ENCODE data around the gene DLG1.

GRCh38 chr3:197295871-197296270, 2.5 kb downstream of the DLG1 start:
- TF ChIP-seq, protein P1, sequence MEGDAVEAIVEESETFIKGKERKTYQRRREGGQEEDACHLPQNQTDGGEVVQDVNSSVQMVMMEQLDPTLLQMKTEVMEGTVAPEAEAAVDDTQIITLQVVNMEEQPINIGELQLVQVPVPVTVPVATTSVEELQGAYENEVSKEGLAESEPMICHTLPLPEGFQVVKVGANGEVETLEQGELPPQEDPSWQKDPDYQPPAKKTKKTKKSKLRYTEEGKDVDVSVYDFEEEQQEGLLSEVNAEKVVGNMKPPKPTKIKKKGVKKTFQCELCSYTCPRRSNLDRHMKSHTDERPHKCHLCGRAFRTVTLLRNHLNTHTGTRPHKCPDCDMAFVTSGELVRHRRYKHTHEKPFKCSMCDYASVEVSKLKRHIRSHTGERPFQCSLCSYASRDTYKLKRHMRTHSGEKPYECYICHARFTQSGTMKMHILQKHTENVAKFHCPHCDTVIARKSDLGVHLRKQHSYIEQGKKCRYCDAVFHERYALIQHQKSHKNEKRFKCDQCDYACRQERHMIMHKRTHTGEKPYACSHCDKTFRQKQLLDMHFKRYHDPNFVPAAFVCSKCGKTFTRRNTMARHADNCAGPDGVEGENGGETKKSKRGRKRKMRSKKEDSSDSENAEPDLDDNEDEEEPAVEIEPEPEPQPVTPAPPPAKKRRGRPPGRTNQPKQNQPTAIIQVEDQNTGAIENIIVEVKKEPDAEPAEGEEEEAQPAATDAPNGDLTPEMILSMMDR (IDR thresholded peaks at IDR 0.05; ENCODE audit: poor library complexity), result no peak
- TF ChIP-seq EZH2 (IDR thresholded peaks at IDR 0.05; ENCODE audit: borderline replicate concordance), result no peak
